A673 (cell line): ENCODE results near the gene ELL2. TPM values are rescaled to one million over a fixed set of nuclear protein-coding genes. Genes with fewer than 3 reads are reported as not detected.

Experiments used
- BruUV-seq: library from RNA; stranded (reverse); fragments of 400-500 nt; replicated peaks from 2 replicates; lab custom pipeline; 2021; lab: Mats Ljungman, UMichigan
- CTCF ChIA-PET: fragments of 300-600 bp; sonication (Branson Sonifier 250); formaldehyde crosslinking; loops from one replicate; lab custom pipeline; 2022; ENCODE audit warnings: antibody characterized with exemption; lab: Charles Lee
- POLR2A ChIA-PET: fragments of 300-600 bp; sonication (Branson Sonifier 250); formaldehyde crosslinking; loops from one replicate; lab custom pipeline; 2022; ENCODE audit warnings: antibody characterized with exemption; ENCODE audit not compliant: low non-redundant PET; lab: Charles Lee
- DNase-seq: peaks from one replicate; pipeline ENCODE4 v3.0.0-alpha.2; 2015; ENCODE audit warnings: low spot score
- H3K27ac ChIP-seq: fragments of 200-600 bp; sonication (generic); 2 replicates; pipeline ENCODE4 v1.5.1; 2016; ENCODE audit warnings: mixed run types, low read depth, mild to moderate bottlenecking, mixed read lengths, antibody characterized with exemption, low read length; ENCODE audit not compliant: poor library complexity, severe bottlenecking
- H3K27me3 ChIP-seq: fragments of 200-600 bp; sonication (generic); replicated peaks from 2 replicates; pipeline ENCODE4 v1.6.1; 2017; ENCODE audit warnings: mixed run types, low read depth, mild to moderate bottlenecking, mixed read lengths, antibody characterized with exemption, low read length; ENCODE audit not compliant: insufficient read depth, poor library complexity
- H3K36me3 ChIP-seq: fragments of 200-600 bp; sonication (generic); 2 replicates; pipeline ENCODE4 v1.6.1; 2016; ENCODE audit warnings: mixed run types, mild to moderate bottlenecking, mixed read lengths, antibody characterized with exemption, low read length; ENCODE audit not compliant: insufficient read depth, poor library complexity, severe bottlenecking
- H3K4me1 ChIP-seq: fragments of 200-600 bp; sonication (generic); 2 replicates; pipeline ENCODE4 v1.6.1; 2017; ENCODE audit warnings: mixed run types, mild to moderate bottlenecking, mixed read lengths, antibody characterized with exemption, low read length; ENCODE audit not compliant: insufficient read depth, poor library complexity, severe bottlenecking
- H3K4me3 ChIP-seq: fragments of 200-600 bp; sonication (generic); 2 replicates; pipeline ENCODE4 v1.5.1; 2016; ENCODE audit warnings: low read depth, mixed run types, mild to moderate bottlenecking, mixed read lengths, low read length; ENCODE audit not compliant: poor library complexity, severe bottlenecking
- H3K9me3 ChIP-seq: fragments of 200-600 bp; sonication (generic); 2 replicates; pipeline ENCODE4 v1.6.1; 2016; ENCODE audit warnings: mixed run types, low read depth, mild to moderate bottlenecking, mixed read lengths, antibody characterized with exemption, low read length; ENCODE audit not compliant: poor library complexity, severe bottlenecking
- CTCF ChIP-seq: fragments of 300-800, 200-600 bp; sonication (generic); conservative IDR thresholded peaks from 2 replicates; pipeline ENCODE4 v1.5.1; 2017; ENCODE audit warnings: low read depth, mild to moderate bottlenecking, antibody characterized with exemption, low read length, moderate library complexity, mixed read lengths
- EZH2 ChIP-seq: fragments of 200-600 bp; sonication (generic); IDR thresholded peaks from 2 replicates; pipeline ENCODE4 v1.6.1; 2017; ENCODE audit warnings: borderline replicate concordance, low read depth, mild to moderate bottlenecking, mixed read lengths, antibody characterized with exemption, low read length; ENCODE audit not compliant: poor library complexity, severe bottlenecking
- intact Hi-C: fragments of 100-400 bp; cut with micrococcal nuclease; formaldehyde crosslinking; loops from one replicate; pipeline ENCODE4 v1.10.0; 2022; ENCODE audit not compliant: unreplicated experiment
- total RNA-seq: library from RNA; stranded (reverse); gene quantifications from 2 replicates; pipeline ENCODE4 v1.2.3, GENCODE V29; 2021

The ELL2 gene
- total RNA-seq, 1 experiment from 2014 or later = 12.0 TPM

GRCh38 chr5:95948631-95949030 is 13.0 kb downstream of the ELL2 start:
- POLR2A ChIA-PET = no interaction called here
- intact Hi-C loops = no loop called here

GRCh38 chr5:95946451-95946850 is 15.2 kb downstream of the ELL2 start:
- Histone ChIP-seq H3K36me3 (no peaks in the 10 kb centered on the region), H3K4me3 (no peak overlapping the region), H3K27me3 (no peaks in the 10 kb centered on the region), H3K4me1 (no peaks in the 10 kb centered on the region), H3K27ac (no peak overlapping the region), H3K9me3 (no peaks in the 10 kb centered on the region)
- intact Hi-C loops = no loop called here
- DNase-seq = no peak
- ChIA-PET CTCF (no interaction called here), POLR2A (no interaction called here)
- TF ChIP-seq EZH2 (no peak), CTCF (no peak)
- no TSS peak for BruUV-seq

More at GRCh38 chr5:95948631-95949030, 13.0 kb downstream of the ELL2 start:
- no peak overlapping the region for H3K27ac ChIP-seq
- H3K4me1 ChIP-seq = no peaks in the 10 kb centered on the region
- no peak overlapping the region for H3K4me3 ChIP-seq
- no peaks in the 10 kb centered on the region for H3K36me3 ChIP-seq
- no TSS peak for BruUV-seq
- no peaks in the 10 kb centered on the region for H3K9me3 ChIP-seq
- no peak for TF ChIP-seq CTCF
- no peak for TF ChIP-seq EZH2
- no peak for DNase-seq
- no peaks in the 10 kb centered on the region for H3K27me3 ChIP-seq
- CTCF ChIA-PET = no interaction called here

GRCh38 chr5:95942968-95943367 is 18.7 kb downstream of the ELL2 start:
- intact Hi-C loops = no loop called here
- no peaks in the 10 kb centered on the region for H3K4me1 ChIP-seq
- BruUV-seq = no TSS peak
- DNase-seq = no peak
- no peak overlapping the region for H3K4me3 ChIP-seq
- no peaks in the 10 kb centered on the region for H3K27me3 ChIP-seq
- no peaks in the 10 kb centered on the region for H3K36me3 ChIP-seq
- CTCF ChIA-PET = no interaction called here
- POLR2A ChIA-PET = no interaction called here
- H3K27ac ChIP-seq = no peak overlapping the region
- H3K9me3 ChIP-seq = no peaks in the 10 kb centered on the region
- TF ChIP-seq CTCF (no peak), EZH2 (no peak)
